ENCODE results near the gene DGKE.

- TF ChIP-seq, protein P1, sequence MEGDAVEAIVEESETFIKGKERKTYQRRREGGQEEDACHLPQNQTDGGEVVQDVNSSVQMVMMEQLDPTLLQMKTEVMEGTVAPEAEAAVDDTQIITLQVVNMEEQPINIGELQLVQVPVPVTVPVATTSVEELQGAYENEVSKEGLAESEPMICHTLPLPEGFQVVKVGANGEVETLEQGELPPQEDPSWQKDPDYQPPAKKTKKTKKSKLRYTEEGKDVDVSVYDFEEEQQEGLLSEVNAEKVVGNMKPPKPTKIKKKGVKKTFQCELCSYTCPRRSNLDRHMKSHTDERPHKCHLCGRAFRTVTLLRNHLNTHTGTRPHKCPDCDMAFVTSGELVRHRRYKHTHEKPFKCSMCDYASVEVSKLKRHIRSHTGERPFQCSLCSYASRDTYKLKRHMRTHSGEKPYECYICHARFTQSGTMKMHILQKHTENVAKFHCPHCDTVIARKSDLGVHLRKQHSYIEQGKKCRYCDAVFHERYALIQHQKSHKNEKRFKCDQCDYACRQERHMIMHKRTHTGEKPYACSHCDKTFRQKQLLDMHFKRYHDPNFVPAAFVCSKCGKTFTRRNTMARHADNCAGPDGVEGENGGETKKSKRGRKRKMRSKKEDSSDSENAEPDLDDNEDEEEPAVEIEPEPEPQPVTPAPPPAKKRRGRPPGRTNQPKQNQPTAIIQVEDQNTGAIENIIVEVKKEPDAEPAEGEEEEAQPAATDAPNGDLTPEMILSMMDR (IDR thresholded peaks at IDR 0.05; ENCODE audit: low read length), result peak; percentile 33
- TF ChIP-seq EZH2 (optimal IDR thresholded peaks at IDR 0.05; ENCODE audit: low read depth, low read length) (no peak), EZH2phosphoT487 (IDR thresholded peaks at IDR 0.05; ENCODE audit: low read length) (no peak)
These were observed 57.8 kb downstream of the DGKE start for GRCh38 chr17:56891751-56892150.

Measured in MM.1S (cell line).